GM12801 (cell line): Measurements from ENCODE around the gene SNX19.

ENCODE experiments used
- TF ChIP-seq, protein P1 (sequence below): IDR thresholded peaks from one replicate; pipeline ENCODE4 v1.5.1; 2011; ENCODE audit warnings: control low read depth; ENCODE audit not compliant: insufficient read length; ENCODE audit errors: extremely low read depth

The SNX19 gene

GRCh38 chr11:130912552-130912951 is 3.7 kb downstream of the SNX19 start:
- TF ChIP-seq, protein P1, sequence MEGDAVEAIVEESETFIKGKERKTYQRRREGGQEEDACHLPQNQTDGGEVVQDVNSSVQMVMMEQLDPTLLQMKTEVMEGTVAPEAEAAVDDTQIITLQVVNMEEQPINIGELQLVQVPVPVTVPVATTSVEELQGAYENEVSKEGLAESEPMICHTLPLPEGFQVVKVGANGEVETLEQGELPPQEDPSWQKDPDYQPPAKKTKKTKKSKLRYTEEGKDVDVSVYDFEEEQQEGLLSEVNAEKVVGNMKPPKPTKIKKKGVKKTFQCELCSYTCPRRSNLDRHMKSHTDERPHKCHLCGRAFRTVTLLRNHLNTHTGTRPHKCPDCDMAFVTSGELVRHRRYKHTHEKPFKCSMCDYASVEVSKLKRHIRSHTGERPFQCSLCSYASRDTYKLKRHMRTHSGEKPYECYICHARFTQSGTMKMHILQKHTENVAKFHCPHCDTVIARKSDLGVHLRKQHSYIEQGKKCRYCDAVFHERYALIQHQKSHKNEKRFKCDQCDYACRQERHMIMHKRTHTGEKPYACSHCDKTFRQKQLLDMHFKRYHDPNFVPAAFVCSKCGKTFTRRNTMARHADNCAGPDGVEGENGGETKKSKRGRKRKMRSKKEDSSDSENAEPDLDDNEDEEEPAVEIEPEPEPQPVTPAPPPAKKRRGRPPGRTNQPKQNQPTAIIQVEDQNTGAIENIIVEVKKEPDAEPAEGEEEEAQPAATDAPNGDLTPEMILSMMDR, result no peak

GRCh38 chr11:130911306-130911705 is 5.0 kb downstream of the SNX19 start:
- TF ChIP-seq, protein P1, result no peak

GRCh38 chr11:130909650-130910049 is 6.6 kb downstream of the SNX19 start:
- TF ChIP-seq, protein P1, result no peak

- TF ChIP-seq, protein P1, result no peak
These were observed 7.3 kb downstream of the SNX19 start for GRCh38 chr11:130908770-130909625.

- TF ChIP-seq, protein P1, result no peak
These were observed 8.2 kb downstream of the SNX19 start for GRCh38 chr11:130908061-130908460.

DNA sequence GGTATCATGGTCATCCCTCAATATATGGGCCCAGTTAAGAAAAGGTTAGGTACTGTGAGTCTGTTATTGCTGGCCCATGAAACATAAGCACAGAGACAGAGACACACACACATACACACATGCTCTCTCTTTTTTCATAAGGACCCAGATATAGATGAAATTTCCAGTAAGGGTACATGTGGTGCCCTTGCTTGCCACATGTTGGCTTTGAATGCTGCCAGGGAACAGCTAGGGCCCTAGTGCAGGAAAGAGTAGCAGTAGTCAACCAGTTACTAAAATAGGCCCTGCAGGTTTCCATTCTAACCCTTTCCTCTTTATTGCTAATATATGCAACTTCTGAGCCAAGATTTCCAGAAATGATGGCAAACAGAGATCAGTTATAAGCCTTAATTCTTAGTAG is 9.1 kb downstream of the SNX19 start:
- TF ChIP-seq, protein P1, result no peak

DNA sequence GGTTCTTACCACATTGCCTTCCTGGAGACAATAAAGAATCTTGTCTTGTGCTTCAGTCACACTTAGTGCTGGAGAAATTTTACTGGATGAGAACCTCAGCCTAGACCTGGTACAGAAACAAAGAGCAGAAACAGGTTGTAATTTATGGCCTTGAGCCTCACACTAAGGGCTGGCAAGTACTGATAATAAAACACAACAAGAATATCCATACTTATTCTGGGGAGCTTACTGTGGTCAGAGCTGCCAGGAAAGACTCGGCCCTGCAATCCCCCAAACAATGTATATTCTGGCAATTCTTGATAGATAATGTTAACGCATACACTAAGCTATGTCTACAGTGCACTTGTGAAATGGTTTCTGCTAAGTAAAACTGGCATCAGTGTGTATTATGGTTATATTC is 9.7 kb downstream of the SNX19 start:
- TF ChIP-seq, protein P1, result no peak

- TF ChIP-seq, protein P1, result no peak
These were observed 10.8 kb downstream of the SNX19 start for GRCh38 chr11:130905512-130905911.
